ENCODE data around the gene ZNF653.

ZNF653 gene

DNA sequence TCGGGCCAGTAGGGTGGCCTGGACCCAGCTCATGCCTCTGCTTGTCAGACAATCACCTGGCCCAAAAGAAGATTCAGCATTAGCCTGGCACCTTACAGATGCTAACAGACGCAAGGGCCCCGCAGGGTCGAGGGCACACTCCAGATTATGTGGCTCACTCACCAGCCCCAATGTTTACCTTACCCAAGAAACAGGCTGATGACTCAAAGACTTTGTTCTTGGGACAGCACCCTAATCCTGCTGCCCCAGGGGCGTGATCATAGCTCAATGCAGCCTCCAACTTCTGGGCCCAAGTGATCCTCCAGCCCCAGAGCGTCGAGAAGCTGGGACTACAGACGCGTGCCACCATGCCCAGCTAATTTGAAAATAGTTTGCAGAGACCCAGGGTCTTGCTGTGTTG lies 13.5 kb upstream of the ZNF653 start:
- DNase-seq (ENCODE audit: low spot score) = no peak

DNA sequence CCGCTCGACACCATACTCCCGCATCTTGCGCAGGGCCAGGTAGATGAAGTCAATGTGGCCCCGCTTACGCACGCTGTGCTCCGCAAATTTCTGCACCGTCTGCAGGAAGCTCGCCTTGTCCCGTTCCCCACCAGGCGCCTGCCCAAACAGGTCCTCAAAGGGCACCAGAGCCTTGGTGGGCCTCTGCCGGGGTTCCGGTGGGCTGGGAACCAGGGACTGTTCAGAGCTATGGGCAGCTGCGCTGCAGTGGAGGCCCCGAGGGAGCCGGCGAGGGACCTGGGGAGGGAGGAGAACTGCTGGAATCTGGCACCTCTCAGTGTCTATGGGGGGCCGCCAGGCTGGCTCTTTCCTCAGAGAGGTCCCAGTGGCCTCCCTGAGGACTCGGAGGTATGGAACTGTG lies 8.3 kb upstream of the ZNF653 start:
- no peak for DNase-seq (ENCODE audit: low spot score)

GRCh38 chr19:11510444-11510843 lies 4.8 kb upstream of the ZNF653 start:
- no peak for DNase-seq (ENCODE audit: low spot score)

DNA sequence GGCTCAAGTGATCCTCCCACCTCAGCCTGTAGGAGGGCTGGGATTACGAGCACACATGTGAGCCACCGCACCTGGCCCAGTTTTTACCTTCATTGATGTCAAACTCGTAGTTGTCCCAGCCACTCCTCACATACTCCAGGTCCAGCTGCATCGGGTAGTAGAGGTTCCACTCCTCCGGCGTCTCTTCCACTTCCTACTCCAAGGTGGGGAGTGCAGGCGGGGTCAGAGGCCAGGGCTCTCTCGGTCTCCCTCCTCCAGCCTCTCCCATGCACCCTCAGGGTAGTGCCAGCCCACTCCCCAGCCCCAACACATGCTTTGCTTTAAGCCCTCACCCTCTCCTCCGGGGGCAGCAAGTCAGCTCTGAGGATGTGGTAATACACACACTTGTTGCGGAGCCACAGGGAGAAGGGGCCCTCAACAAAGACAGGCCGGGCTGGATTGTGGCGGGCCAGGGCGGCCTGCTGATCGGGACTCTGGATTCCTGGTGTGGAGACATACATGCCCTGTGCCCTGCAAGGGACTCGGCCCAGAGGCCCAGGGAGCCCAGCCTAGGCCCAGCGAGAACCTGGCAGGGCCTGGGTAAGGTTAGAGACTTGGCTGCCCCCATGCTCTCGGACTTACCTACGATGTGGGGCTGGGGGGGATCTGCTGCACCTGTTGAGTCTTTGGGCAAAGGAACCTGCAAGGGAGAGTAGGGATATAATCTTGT lies 1.9 kb upstream of the ZNF653 start:
- DNase-seq (ENCODE audit: low spot score) = no peak

DNA sequence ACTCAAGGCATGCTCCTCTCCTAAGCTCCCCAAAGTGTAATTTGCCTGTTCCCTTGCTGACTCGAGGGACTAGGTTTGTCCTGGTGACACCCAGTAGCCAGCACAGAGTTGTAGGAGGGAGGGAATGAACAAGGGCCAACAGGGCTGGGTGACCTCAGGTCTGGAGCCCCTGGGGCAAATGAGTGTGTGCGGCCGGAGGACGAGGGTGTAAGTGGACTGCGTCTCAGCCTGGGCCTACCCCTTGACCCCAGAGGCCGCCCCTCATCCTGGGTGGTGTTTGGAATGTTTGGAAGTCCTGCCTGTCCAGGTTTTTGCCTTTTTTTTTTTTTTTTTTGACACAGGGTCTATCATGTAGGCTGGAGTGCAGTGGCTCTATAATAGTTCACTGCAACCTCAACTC lies 1.3 kb upstream of the ZNF653 start:
- DNase-seq (ENCODE audit: low spot score) = no peak

DNA sequence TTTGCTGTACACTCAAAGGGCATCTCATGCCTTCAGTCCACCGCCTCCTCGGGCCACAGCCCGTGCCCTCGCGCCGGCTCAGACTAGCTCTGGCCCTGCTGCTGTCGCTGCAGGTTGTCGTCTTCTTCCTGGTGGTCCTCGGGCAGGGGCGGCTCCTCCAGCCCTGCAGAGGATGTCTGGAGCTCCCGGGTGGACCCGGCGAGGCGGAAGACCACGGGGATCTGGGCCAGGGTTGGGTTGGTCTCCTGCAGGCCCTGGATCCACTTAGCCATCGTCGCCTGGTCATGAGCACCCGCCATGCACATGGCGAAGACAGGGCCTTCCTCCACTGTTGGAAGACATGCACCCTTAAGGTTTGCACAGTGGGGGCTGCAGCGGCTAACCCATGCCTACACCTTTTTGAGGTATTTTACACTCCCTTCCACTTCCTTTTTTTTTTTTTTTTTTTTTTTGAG lies 489 bp upstream of the ZNF653 start:
- DNase-seq (ENCODE audit: low spot score) = no peak

DNA sequence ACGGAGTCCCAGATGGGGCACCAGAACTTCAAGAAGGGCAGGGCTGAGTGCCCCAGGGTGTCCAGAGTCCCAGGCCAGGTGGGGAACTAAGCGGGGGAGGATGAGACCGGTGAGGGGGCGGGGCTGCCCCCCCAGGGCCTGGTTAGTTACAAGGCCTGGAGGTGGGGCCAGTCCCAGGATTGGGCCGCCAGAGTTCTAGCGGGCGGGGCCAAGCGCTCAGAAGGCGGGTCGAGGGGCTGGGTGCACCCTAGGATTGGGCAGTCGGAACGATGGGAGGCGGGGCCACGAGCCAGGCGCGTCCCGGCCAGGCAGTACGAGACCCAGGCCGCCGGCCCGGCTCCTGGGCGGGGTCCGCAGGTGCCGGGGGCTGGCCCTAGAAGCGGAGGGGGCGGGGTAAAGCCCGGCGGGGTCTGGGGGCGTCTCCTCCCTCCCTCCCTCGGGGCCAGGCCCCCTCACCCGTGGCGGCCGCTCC lies 571 bp downstream of the ZNF653 start:
- DNase-seq (ENCODE audit: low spot score) = peak; percentile 99

DNA sequence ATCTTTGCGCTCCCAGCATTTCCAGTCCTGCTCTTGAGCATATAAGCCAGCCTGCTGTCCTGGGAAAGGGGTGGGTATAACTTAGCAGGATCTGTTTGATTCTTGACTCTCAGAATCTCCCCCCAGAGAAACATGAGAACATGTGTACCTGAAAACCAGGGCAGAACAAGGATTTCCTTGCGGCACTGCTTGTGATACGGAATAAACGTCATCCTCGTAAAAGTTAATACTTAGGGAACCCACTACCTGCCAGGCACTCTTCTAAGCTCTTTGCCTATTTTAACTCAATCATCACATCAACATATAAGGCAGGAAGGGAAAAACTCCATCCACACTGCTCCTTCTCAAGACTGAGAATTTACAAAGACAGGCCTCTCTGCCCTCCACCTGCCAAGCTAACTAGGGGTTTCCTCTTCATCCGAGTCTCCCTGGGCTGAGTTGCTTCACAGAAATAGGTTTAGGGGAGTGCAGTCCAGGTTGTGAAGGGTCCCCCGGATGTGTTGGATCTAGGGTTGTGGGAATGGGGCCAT lies 1.1 kb downstream of the ZNF653 start:
- no peak for DNase-seq (ENCODE audit: low spot score)

DNA sequence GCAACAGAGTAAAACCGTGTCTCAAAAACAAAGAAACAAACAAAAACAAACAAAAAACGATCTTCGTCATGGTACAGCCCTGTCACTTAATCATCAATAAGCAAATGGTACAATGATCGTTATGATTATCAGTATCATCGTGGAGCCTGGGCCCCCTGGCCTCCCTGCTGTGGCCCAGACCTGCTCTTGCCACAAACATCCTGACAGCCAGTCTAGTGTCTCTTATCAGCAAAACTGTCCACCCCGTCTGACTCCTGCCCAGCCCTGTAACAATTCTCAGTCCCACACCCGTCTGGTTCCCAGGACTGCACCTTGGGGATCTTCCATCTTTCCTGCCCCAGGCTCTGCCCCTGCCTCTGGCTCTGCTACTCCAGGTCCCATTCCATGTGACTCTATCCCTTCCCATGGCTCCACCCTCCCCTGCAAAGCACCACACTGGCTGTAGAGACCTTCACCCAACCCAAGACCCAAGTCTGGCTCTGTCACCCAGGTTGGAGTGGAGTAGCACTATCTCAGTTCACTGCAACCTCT lies 5.7 kb downstream of the ZNF653 start:
- no peak for DNase-seq (ENCODE audit: low spot score)

DNA sequence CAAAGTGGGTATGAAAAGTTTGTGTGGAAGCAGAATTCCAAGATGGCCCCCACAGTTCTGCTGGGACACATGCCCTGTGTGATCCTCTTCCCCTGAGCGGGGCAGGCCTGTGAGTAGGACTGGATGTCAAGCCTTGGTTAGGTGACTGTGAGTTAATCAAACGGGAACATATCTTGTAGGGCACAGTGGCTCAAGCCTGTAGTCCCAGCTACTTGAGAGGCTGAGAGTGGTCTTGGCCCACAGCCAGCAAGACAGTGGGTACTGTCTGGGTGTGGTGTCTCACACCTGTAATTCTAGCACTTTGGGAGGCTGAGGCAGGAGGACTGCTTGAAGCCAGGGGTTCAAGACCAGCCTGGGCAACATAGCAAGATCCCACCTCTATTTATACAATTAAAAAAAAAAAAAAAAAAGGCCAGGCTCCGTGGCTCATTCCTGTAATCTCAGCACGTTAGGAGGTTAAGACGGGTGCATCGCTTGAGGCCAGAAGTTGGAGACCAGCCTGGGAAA lies 6.4 kb downstream of the ZNF653 start:
- no peak for DNase-seq (ENCODE audit: low spot score)

GRCh38 chr19:11496391-11497163 lies 9.1 kb downstream of the ZNF653 start:
- peak; percentile 89 for DNase-seq (ENCODE audit: low spot score)

GRCh38 chr19:11495885-11496284 lies 9.8 kb downstream of the ZNF653 start:
- no peak for DNase-seq (ENCODE audit: low spot score)

- no peak for DNase-seq (ENCODE audit: low spot score)
These were observed 10.2 kb downstream of the ZNF653 start for GRCh38 chr19:11495481-11495880.

DNA sequence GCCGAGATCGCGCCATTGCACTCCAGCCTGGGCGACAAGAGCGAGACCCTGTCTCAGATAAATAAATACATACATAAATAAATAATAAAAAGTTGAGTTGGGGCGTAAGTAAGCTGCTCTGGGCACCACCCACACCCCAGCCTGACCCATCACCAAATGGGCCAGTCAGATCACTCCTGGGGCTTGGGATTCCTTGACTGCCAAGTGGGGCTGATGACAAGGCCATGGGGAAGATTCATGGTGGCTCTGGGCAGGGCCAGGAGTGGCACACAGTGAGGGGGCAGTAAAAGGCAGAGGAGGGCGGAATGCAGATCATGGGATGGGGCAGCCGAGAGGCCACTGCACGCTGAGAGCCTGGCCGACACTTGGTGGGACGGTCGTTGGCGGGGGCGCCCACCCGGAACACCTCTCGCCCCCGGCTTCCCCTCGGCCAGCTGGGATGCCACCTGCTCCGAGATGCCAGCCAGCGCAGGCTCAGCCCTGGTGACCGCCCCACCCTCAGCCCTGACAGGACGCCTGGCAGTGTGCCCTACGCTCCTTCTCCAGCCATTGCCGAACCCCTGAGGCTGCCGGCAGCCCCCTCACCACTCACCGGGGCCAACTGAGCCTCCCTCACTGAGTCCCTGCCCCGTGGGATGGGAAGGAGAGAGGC lies 10.9 kb downstream of the ZNF653 start:
- no peak for DNase-seq (ENCODE audit: low spot score)

- DNase-seq (ENCODE audit: low spot score) = no peak
These were observed 16.3 kb downstream of the ZNF653 start for GRCh38 chr19:11489378-11489777.

- DNase-seq (ENCODE audit: low spot score) = no peak
These were observed 18.8 kb downstream of the ZNF653 start for GRCh38 chr19:11486661-11487503.

DNA sequence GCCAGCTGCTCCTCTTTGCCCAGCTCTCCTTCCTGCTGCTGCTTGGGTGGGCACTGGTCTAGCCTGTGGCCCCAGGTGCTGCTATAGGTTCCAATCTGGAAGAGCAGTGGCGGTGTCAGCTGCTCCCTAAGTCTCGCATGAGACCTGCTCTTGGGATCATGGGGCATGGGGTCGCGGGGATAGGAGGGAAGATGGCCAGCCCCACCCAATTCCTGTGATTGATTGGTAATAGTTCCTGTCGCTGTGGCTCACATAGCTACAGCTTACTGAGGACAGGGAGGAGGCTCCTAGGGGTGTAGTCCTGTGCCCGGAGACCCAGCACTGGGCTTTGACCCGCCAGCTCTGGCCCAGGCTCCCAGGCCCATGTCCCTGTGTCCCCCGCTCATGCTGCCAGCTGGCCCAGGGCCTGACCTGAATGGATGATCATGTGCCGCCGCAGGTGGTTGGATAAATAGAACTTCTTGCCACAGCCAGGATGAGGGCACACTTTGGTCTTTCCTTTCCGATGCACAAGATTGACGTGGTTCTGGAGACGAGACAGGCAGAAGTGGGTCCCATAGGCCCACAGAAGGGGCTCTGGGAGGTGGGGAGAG lies 20.3 kb downstream of the ZNF653 start:
- DNase-seq (ENCODE audit: low spot score) = no peak

- DNase-seq (ENCODE audit: low spot score) = no peak
These were observed 22.1 kb downstream of the ZNF653 start for GRCh38 chr19:11483366-11484111.

GRCh38 chr19:11482384-11483050 lies 23.1 kb downstream of the ZNF653 start:
- DNase-seq (ENCODE audit: low spot score) = peak; percentile 97

Measured in AG20443 (cell line).